ENCODE measurements around the gene RIBC1. TPM values are rescaled to one million over a fixed set of nuclear protein-coding genes. Genes with fewer than 3 reads are reported as not detected.
"Not testable (repeated sequence)": the region's sequence is repeated elsewhere in the genome, so short reads cannot be mapped to it uniquely, and the experiment has no call there.

RIBC1 gene
- total RNA-seq, 4 donors from 2014 or later: 0.65 to 1.1 (median 0.94) TPM

DNA sequence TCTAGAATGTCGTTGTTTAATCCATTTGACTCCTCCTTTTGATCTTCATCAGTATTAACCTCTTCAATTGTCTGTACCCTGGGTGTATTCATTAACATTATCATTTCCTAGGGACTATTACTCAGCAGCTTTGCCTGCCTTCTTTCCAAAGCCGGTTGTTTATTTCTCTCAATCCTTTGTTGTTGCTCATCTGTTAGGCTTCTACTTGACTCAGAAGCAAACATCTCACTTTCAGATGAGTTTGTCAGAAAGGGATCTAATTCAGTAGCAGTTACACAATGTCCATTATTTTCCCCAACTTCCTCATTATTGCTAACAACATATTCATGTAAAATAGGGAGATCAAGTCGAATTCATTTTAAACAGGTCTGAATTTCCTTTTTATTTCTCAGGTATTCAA lies 33.6 kb downstream of the RIBC1 start:
- DNase-seq (ENCODE audit: low spot score in 2 of 2): no peak
- no peak overlapping the region for H3K4me3 ChIP-seq (ENCODE audit: low read depth, poor library complexity, severe bottlenecking)
- 49% methylated on average over 3 of the region's 3 CpGs for WGBS, 2 donors
- TF ChIP-seq, protein P1, sequence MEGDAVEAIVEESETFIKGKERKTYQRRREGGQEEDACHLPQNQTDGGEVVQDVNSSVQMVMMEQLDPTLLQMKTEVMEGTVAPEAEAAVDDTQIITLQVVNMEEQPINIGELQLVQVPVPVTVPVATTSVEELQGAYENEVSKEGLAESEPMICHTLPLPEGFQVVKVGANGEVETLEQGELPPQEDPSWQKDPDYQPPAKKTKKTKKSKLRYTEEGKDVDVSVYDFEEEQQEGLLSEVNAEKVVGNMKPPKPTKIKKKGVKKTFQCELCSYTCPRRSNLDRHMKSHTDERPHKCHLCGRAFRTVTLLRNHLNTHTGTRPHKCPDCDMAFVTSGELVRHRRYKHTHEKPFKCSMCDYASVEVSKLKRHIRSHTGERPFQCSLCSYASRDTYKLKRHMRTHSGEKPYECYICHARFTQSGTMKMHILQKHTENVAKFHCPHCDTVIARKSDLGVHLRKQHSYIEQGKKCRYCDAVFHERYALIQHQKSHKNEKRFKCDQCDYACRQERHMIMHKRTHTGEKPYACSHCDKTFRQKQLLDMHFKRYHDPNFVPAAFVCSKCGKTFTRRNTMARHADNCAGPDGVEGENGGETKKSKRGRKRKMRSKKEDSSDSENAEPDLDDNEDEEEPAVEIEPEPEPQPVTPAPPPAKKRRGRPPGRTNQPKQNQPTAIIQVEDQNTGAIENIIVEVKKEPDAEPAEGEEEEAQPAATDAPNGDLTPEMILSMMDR (IDR thresholded peaks at IDR 0.05): no peak
- no peak for TF ChIP-seq POLR2A (IDR thresholded peaks at IDR 0.05)
- intact Hi-C loops (cut with DNase I; ENCODE audit: low total_unique reads): no loop called here

DNA sequence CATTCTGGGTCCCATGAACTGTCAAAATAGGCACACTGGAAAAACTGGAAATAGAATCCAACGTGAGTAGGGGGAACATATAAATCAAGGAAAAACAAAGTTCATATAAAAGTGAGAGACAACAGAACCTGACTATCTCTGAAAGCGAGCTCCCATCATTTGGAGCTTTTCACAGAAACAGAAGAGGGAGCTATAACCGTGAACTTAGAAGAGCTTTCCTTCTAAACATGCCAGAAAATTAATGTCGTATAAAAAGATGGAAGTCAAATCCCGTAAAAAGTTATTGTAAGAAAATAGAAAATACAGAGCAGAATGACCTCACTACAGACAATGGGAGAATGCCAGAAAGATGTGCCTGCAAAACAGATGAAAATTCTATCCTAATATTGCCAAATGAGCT lies 35.4 kb downstream of the RIBC1 start:
- no peak overlapping the region for H3K4me3 ChIP-seq (ENCODE audit: low read depth, poor library complexity, severe bottlenecking)
- intact Hi-C loops (cut with DNase I; ENCODE audit: low total_unique reads): no loop called here
- 19 to 45% methylated on average over 5 of the region's 5 CpGs for WGBS, 2 donors
- TF ChIP-seq POLR2A (IDR thresholded peaks at IDR 0.05): no peak
- TF ChIP-seq, protein P1 (IDR thresholded peaks at IDR 0.05): no peak
- no peak for DNase-seq (ENCODE audit: low spot score in 2 of 2)

- H3K4me3 ChIP-seq (ENCODE audit: low read depth, poor library complexity, severe bottlenecking); intact Hi-C loops (cut with DNase I; ENCODE audit: low total_unique reads); DNase-seq (ENCODE audit: low spot score in 2 of 2): not testable (repeated sequence)
- WGBS, 2 donors: 85 to 93% methylated on average over 3 of the region's 3 CpGs
Measured at GRCh38 chrX:53468659-53469058, 46.0 kb downstream of the RIBC1 start.

DNA sequence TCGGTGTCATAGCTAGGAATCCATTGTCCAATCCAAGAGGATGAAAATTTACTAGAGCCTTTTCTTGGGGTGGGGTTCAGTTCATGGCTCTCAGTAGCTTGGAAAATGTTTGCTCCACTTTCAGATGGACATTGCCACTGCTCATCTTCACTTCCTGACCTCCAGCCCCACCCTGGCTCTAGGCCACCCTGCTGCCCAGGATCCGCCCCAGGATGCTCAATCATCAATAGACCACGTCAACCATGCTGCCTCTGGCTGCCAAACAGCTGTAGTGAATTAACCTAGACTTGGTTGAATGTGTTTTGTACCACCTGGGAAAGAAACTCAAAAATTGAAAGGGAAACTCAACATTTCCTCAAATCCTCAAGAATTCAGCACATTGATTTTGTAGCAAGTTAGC lies 48.7 kb downstream of the RIBC1 start:
- no peak for TF ChIP-seq POLR2A (IDR thresholded peaks at IDR 0.05)
- TF ChIP-seq, protein P1 (IDR thresholded peaks at IDR 0.05): no peak
- no peak overlapping the region for H3K4me3 ChIP-seq (ENCODE audit: low read depth, poor library complexity, severe bottlenecking)
- DNase-seq (ENCODE audit: low spot score in 2 of 2): no peak
- intact Hi-C loops (cut with DNase I; ENCODE audit: low total_unique reads): loop anchor here (1.0 kb wide), 1 partner anchor 23 kb away; no protein-coding TSS in a partner anchor
- WGBS, 2 donors: 66 to 97% methylated on average over 2 to 3 of the region's 3 CpGs

DNA sequence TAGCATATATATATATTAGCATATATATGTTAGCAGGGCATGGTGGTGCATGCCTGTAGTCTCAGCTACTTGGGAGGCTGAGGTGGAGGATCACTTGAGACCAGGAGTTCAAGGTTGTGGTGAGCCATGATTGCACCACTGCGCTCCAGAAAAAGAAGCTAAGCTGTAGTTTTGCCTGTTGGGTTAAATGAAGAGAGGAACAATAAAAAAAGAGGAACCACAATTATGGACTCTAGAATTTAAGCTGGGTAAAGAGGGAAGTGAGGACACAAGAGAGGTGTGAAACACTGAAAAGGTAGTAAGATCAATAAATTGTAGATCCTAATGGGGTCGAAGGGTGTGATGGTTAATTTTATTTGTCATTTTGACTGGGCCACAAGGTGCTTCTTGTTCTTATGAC lies 52.0 kb downstream of the RIBC1 start:
- H3K4me3 ChIP-seq (ENCODE audit: low read depth, poor library complexity, severe bottlenecking): no peak overlapping the region
- WGBS, 2 donors: 69 to 93% methylated on average over 2 of the region's 2 CpGs
- intact Hi-C loops (cut with DNase I; ENCODE audit: low total_unique reads): no loop called here
- TF ChIP-seq, protein P1 (IDR thresholded peaks at IDR 0.05): no peak
- no peak for TF ChIP-seq POLR2A (IDR thresholded peaks at IDR 0.05)
- DNase-seq (ENCODE audit: low spot score in 2 of 2): no peak

GRCh38 chrX:53476371-53476770 lies 53.7 kb downstream of the RIBC1 start:
- no peak overlapping the region for H3K4me3 ChIP-seq (ENCODE audit: low read depth, poor library complexity, severe bottlenecking)
- TF ChIP-seq, protein P1 (IDR thresholded peaks at IDR 0.05): no peak
- no peak for TF ChIP-seq POLR2A (IDR thresholded peaks at IDR 0.05)
- 27 to 30% methylated on average over 2 of the region's 2 CpGs for WGBS, 2 donors
- no peak for DNase-seq (ENCODE audit: low spot score in 2 of 2)
- intact Hi-C loops (cut with DNase I; ENCODE audit: low total_unique reads): no loop called here

Data from lower leg skin (tissue), 4 donors.